HG03103 (cell line): ENCODE results near the gene SIGLEC10.
"Not testable (repeated sequence)": the region's sequence is repeated elsewhere in the genome, so short reads cannot be mapped to it uniquely, and the experiment has no call there.

Experiments used
- ATAC-seq: cut with Tn5 transposase; IDR thresholded peaks from one replicate; pipeline ENCODE4 v1.9.1; 2021; ENCODE audit warnings: low read depth; ENCODE audit not compliant: unreplicated experiment

SIGLEC10 gene

GRCh38 chr19:51440846-51441409 is 23.5 kb upstream of the SIGLEC10 start:
- ATAC-seq = no peak

GRCh38 chr19:51440052-51440451 is 22.6 kb upstream of the SIGLEC10 start:
- ATAC-seq = no peak

- ATAC-seq = no peak
These were observed 21.6 kb upstream of the SIGLEC10 start for GRCh38 chr19:51439021-51439465.

GRCh38 chr19:51434456-51434855 is 17.0 kb upstream of the SIGLEC10 start:
- no peak for ATAC-seq

GRCh38 chr19:51433043-51433442 is 15.6 kb upstream of the SIGLEC10 start:
- no peak for ATAC-seq

GRCh38 chr19:51431124-51431523 is 13.7 kb upstream of the SIGLEC10 start:
- no peak for ATAC-seq

- no peak for ATAC-seq
These were observed 12.8 kb upstream of the SIGLEC10 start for GRCh38 chr19:51430221-51430620.

- ATAC-seq = no peak
These were observed 9.8 kb upstream of the SIGLEC10 start for GRCh38 chr19:51427201-51427600.

- ATAC-seq = no peak
These were observed 4.6 kb upstream of the SIGLEC10 start for GRCh38 chr19:51422053-51422448.

GRCh38 chr19:51421229-51422052 is 4.0 kb upstream of the SIGLEC10 start:
- ATAC-seq = no peak

- ATAC-seq = not testable (repeated sequence)
These were observed 3.1 kb upstream of the SIGLEC10 start for GRCh38 chr19:51420511-51420910.

GRCh38 chr19:51418707-51419106 is 1.3 kb upstream of the SIGLEC10 start:
- no peak for ATAC-seq

GRCh38 chr19:51417810-51418157 is 342 bp upstream of the SIGLEC10 start:
- ATAC-seq = no peak

- ATAC-seq = not testable (repeated sequence)
These were observed 1.0 kb downstream of the SIGLEC10 start for GRCh38 chr19:51416422-51416821.

- ATAC-seq = no peak
These were observed 2.3 kb downstream of the SIGLEC10 start for GRCh38 chr19:51415187-51415586.

- no peak for ATAC-seq
These were observed 6.3 kb downstream of the SIGLEC10 start for GRCh38 chr19:51410950-51411748.

- no peak for ATAC-seq
These were observed 9.8 kb downstream of the SIGLEC10 start for GRCh38 chr19:51407511-51408131.

- no peak for ATAC-seq
These were observed 15.3 kb downstream of the SIGLEC10 start for GRCh38 chr19:51402117-51402516.

GRCh38 chr19:51399936-51400335 is 17.5 kb downstream of the SIGLEC10 start:
- ATAC-seq = not testable (repeated sequence)

GRCh38 chr19:51399231-51399630 is 18.2 kb downstream of the SIGLEC10 start:
- ATAC-seq = no peak
